OCI-LY1 (cell line): ENCODE results near the gene PALS2.

ENCODE experiments used
- EZH2 ChIP-seq: fragments of 200-600 bp; sonication (generic), shearing (Covaris generic); IDR thresholded peaks from 2 replicates; pipeline ENCODE4 v1.8.0; 2017; ENCODE audit warnings: borderline replicate concordance, mixed run types, mild to moderate bottlenecking, antibody characterized with exemption, low read length, moderate library complexity, mixed read lengths
- TF ChIP-seq, protein P1 (sequence below): fragments of 200-600 bp; sonication (generic), shearing (Covaris generic); IDR thresholded peaks from 2 replicates; pipeline ENCODE4 v1.5.1; 2017; ENCODE audit warnings: mild to moderate bottlenecking, antibody characterized with exemption, low read length, moderate library complexity, mixed read lengths

DNA sequence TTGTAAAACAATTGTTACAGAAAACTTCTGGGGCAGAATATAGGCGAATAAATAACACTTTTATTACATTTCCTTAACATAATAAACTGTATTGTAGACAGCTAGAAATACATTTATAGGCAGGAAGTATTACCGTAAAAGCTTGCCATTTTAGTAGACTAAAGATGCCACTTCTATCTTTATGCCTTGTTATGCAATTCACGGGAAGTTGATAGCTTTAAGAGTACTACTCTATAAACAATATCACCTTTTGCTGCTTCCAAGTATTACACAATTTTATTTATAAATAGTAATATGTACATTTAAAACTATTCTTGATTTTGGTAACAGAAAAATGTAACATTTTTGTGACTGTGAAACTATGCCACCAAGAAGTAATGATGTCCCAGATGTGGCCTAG lies 37.9 kb downstream of the PALS2 start:
- TF ChIP-seq, protein P1, sequence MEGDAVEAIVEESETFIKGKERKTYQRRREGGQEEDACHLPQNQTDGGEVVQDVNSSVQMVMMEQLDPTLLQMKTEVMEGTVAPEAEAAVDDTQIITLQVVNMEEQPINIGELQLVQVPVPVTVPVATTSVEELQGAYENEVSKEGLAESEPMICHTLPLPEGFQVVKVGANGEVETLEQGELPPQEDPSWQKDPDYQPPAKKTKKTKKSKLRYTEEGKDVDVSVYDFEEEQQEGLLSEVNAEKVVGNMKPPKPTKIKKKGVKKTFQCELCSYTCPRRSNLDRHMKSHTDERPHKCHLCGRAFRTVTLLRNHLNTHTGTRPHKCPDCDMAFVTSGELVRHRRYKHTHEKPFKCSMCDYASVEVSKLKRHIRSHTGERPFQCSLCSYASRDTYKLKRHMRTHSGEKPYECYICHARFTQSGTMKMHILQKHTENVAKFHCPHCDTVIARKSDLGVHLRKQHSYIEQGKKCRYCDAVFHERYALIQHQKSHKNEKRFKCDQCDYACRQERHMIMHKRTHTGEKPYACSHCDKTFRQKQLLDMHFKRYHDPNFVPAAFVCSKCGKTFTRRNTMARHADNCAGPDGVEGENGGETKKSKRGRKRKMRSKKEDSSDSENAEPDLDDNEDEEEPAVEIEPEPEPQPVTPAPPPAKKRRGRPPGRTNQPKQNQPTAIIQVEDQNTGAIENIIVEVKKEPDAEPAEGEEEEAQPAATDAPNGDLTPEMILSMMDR, result no peak
- TF ChIP-seq EZH2, result no peak
